ES-I3 (cell line): ENCODE measurements around the gene TMEM174.

ENCODE experiments used
- H3K36me3 ChIP-seq: 2 replicates; pipeline ENCODE4 v1.6.1; 2013; ENCODE audit warnings: mild to moderate bottlenecking, low read length, control low read depth, moderate library complexity; ENCODE audit not compliant: insufficient read depth
- H3K4me1 ChIP-seq: 2 replicates; pipeline ENCODE4 v1.6.1; 2013; ENCODE audit warnings: mild to moderate bottlenecking, control low read depth, low read length; ENCODE audit not compliant: insufficient read depth
- H3K9ac ChIP-seq: 2 replicates; pipeline ENCODE4 v1.6.1; 2013; ENCODE audit warnings: low read depth, mild to moderate bottlenecking, low read length, moderate library complexity
- H3K9me3 ChIP-seq: 2 replicates; pipeline ENCODE4 v1.6.1; 2013; ENCODE audit warnings: mild to moderate bottlenecking, low read length, moderate library complexity; ENCODE audit not compliant: control insufficient read depth, insufficient read depth

Gene TMEM174

GRCh38 chr5:73172951-73173350 lies at the start of gene TMEM174:
Gene TMEM174 (plus strand): TSS chr5:73173193. CDS start chr5:73173244, 51 bp downstream.
- H3K36me3 ChIP-seq = no peaks in the 10 kb centered on the region
- no peaks in the 10 kb centered on the region for H3K9me3 ChIP-seq
- H3K4me1 ChIP-seq = no peaks in the 10 kb centered on the region
- no peak within 1 kb of the TSS for H3K9ac ChIP-seq

- Histone ChIP-seq H3K9ac (no peak overlapping the region), H3K9me3 (no peaks in the 10 kb centered on the region), H3K36me3 (no peaks in the 10 kb centered on the region), H3K4me1 (peaks cover 8% of the 10 kb centered on the region; the same call in 1 of the 2 replicates)
Measured at GRCh38 chr5:73125289-73125688, 47.7 kb upstream of the TMEM174 start.

- Histone ChIP-seq H3K36me3 (no peaks in the 10 kb centered on the region), H3K9me3 (no peaks in the 10 kb centered on the region), H3K9ac (no peak overlapping the region), H3K4me1 (peaks cover 8% of the 10 kb centered on the region; the same call in 1 of the 2 replicates)
Measured at GRCh38 chr5:73126381-73126780, 46.6 kb upstream of the TMEM174 start.

GRCh38 chr5:73126957-73127356 lies 46.0 kb upstream of the TMEM174 start:
- Histone ChIP-seq H3K9ac (no peak overlapping the region), H3K4me1 (peaks cover 8% of the 10 kb centered on the region; the same call in 1 of the 2 replicates), H3K36me3 (no peaks in the 10 kb centered on the region), H3K9me3 (no peaks in the 10 kb centered on the region)

GRCh38 chr5:73129143-73129542 lies 43.9 kb upstream of the TMEM174 start:
- H3K9ac ChIP-seq = no peak overlapping the region

GRCh38 chr5:73130811-73131210 lies 42.2 kb upstream of the TMEM174 start:
- H3K4me1 ChIP-seq = peaks cover 8% of the 10 kb centered on the region; the same call in 1 of the 2 replicates
- H3K36me3 ChIP-seq = no peaks in the 10 kb centered on the region
- H3K9ac ChIP-seq = no peak overlapping the region
- H3K9me3 ChIP-seq = no peaks in the 10 kb centered on the region

More at GRCh38 chr5:73129143-73129542, 43.9 kb upstream of the TMEM174 start:
- Histone ChIP-seq H3K36me3 (no peaks in the 10 kb centered on the region), H3K4me1 (no peaks in the 10 kb centered on the region), H3K9me3 (no peaks in the 10 kb centered on the region)

- no peaks in the 10 kb centered on the region for H3K36me3 ChIP-seq
- no peaks in the 10 kb centered on the region for H3K9me3 ChIP-seq
- H3K9ac ChIP-seq = no peak overlapping the region
- peaks cover 19% of the 10 kb centered on the region for H3K4me1 ChIP-seq
Measured at GRCh38 chr5:73131711-73132425, 41.1 kb upstream of the TMEM174 start.

- Histone ChIP-seq H3K4me1 (peaks cover 23% of the 10 kb centered on the region), H3K36me3 (no peaks in the 10 kb centered on the region), H3K9ac (no peak overlapping the region), H3K9me3 (no peaks in the 10 kb centered on the region)
Measured at GRCh38 chr5:73132759-73133158, 40.2 kb upstream of the TMEM174 start.

GRCh38 chr5:73135021-73135420 lies 38.0 kb upstream of the TMEM174 start:
- no peaks in the 10 kb centered on the region; the same call in 1 of the 2 replicates for H3K36me3 ChIP-seq

GRCh38 chr5:73135429-73136054 lies 37.5 kb upstream of the TMEM174 start:
- H3K9ac ChIP-seq = no peak overlapping the region
- H3K4me1 ChIP-seq = peaks cover 23% of the 10 kb centered on the region
- H3K36me3 ChIP-seq = no peaks in the 10 kb centered on the region; the same call in 1 of the 2 replicates
- H3K9me3 ChIP-seq = no peaks in the 10 kb centered on the region

More at GRCh38 chr5:73135021-73135420, 38.0 kb upstream of the TMEM174 start:
- H3K9ac ChIP-seq = no peak overlapping the region
- H3K9me3 ChIP-seq = no peaks in the 10 kb centered on the region
- peaks cover 23% of the 10 kb centered on the region for H3K4me1 ChIP-seq

GRCh38 chr5:73136055-73136562 lies 36.9 kb upstream of the TMEM174 start:
- H3K36me3 ChIP-seq = no peaks in the 10 kb centered on the region; the same call in 1 of the 2 replicates
- no peaks in the 10 kb centered on the region for H3K9me3 ChIP-seq
- peaks cover 23% of the 10 kb centered on the region for H3K4me1 ChIP-seq
- H3K9ac ChIP-seq = no peak overlapping the region

- Histone ChIP-seq H3K9me3 (no peaks in the 10 kb centered on the region), H3K36me3 (no peaks in the 10 kb centered on the region; the same call in 1 of the 2 replicates), H3K9ac (no peak overlapping the region), H3K4me1 (peaks cover 23% of the 10 kb centered on the region)
Measured at GRCh38 chr5:73137563-73138530, 35.1 kb upstream of the TMEM174 start.

GRCh38 chr5:73139485-73139884 lies 33.5 kb upstream of the TMEM174 start:
- Histone ChIP-seq H3K9me3 (no peaks in the 10 kb centered on the region), H3K36me3 (no peaks in the 10 kb centered on the region; the same call in 1 of the 2 replicates), H3K9ac (no peak overlapping the region), H3K4me1 (peaks cover 23% of the 10 kb centered on the region)

- Histone ChIP-seq H3K4me1 (peaks cover 16% of the 10 kb centered on the region), H3K9ac (no peak overlapping the region), H3K36me3 (no peaks in the 10 kb centered on the region; the same call in 1 of the 2 replicates), H3K9me3 (no peaks in the 10 kb centered on the region)
Measured at GRCh38 chr5:73140801-73141200, 32.2 kb upstream of the TMEM174 start.
